HG02970 (cell line): Measurements from ENCODE around the gene RBM20.

Experiments
- ATAC-seq: cut with Tn5 transposase; IDR thresholded peaks from one replicate; pipeline ENCODE4 v1.9.1; 2021; ENCODE audit warnings: mild to moderate bottlenecking, moderate library complexity, moderate number of reproducible peaks; ENCODE audit not compliant: unreplicated experiment, low FRiP score

Gene RBM20

GRCh38 chr10:110803239-110803749 lies 159.2 kb downstream of the RBM20 start:
- no peak for ATAC-seq

- no peak for ATAC-seq
Observed at GRCh38 chr10:110803830-110804338, 159.7 kb downstream of the RBM20 start.

DNA sequence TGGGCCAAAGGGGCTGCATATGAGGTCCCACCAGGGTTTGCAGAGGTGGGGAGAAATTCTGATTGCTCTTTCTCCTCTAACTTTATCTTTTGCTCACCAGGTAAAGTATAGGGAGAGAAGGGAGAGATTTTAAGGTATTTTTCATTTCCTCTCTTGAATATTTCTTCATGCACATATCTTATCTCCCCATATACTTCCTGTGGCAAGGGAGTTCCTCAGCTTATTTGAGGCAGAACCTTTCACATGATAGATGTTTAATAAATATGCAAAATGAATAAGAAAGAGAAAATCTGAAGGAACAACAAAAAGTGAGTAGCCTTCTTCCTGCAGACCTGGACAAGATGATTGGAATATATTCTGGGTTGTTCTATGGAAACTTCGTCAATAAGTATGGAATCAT lies 160.2 kb downstream of the RBM20 start:
- ATAC-seq = no peak

DNA sequence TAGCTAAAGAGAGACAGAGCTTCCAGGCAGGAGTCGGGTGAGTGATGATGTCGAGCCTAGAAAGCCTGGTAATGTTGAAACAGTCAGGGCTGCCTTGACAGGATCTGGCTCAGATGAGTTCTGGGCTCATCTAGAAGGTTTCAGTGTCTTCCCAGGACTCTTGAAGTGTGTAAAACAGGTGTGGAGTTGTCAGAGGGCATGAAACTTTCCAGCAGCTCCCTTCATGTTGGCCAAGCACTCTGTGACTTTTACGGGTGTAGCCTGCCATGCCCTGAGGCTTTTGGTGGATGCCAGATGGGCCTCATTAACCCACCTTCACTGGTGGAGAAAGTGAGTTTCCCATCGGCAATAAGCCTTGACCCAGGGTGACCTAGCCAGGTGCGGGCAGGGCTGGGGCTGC lies 161.2 kb downstream of the RBM20 start:
- ATAC-seq = no peak

DNA sequence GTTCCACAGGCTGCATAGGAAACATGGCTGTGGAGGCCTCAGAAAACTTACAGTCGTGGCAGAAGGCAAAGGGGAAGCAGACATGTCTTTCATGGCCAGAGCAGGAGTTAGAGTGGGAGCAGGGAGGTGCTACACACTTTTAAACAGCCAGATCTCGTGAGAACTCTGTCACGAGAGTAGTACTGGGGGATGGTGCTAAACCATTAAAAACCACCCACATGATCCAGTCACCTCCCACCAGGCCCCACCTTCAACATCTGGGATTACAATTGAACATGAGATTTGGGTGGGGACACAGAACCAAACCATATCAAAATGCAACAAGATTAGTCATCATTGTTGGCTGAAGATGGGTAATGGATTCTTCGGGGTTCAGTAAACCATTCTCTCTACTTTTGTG lies 162.2 kb downstream of the RBM20 start:
- ATAC-seq = no peak

GRCh38 chr10:110808123-110808522 lies 164.0 kb downstream of the RBM20 start:
- no peak for ATAC-seq

GRCh38 chr10:110808615-110809014 lies 164.5 kb downstream of the RBM20 start:
- no peak for ATAC-seq

DNA sequence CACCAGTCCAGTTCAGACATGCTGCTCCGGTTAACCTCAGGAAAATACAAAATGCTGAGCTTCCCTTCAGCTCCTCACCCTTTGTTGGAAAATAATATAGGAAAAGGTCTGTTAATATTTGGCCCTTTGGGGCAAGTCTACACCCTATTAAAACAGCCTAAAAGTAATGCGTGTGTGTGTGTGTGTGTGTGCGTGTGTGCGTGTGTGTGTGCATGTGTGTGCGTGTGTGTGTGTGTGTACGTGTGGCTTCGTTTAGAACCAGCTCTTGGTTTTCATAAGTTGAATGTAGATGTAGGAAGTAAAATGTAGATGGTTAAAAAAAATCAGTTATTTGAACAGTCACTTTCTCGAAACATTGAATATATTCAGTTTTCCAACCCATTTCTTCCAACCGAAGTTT lies 166.5 kb downstream of the RBM20 start:
- no peak for ATAC-seq

DNA sequence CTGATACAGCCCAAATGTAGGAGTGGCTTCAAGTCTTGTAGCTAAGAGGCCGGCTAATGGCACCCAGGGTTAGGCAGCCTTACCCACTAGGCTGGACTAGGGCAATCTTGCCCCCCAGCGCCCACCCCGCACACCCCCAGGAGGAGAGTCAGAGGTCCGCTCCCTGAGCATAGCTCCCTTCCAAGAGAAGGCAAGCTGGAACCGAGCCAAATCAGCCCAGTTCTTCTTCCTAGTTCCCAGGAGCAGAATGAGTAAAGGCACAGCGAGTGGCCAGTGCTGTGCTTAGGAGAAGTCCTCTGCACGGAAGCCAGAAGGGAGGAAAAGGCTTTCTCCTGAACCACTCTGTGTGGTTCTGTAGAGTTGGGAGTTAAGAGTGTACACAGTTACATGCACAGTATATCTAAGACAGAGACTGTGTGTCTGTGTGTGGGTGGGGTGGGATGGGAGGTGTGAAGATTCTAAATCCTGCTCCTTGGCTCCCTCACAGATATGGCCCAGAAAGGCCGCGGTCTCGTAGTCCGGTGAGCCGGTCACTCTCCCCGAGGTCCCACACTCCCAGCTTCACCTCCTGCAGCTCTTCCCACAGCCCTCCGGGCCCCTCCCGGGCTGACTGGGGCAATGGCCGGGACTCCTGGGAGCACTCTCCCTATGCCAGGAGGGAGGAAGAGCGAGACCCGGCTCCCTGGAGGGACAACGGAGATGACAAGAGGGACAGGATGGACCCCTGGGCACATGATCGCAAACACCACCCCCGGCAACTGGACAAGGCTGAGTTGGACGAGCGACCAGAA lies 167.8 kb downstream of the RBM20 start:
- ATAC-seq = no peak

GRCh38 chr10:110812583-110812982 lies 168.4 kb downstream of the RBM20 start:
- no peak for ATAC-seq

- ATAC-seq = no peak
Observed at GRCh38 chr10:110813743-110814472, 169.8 kb downstream of the RBM20 start.

- ATAC-seq = no peak
Observed at GRCh38 chr10:110815354-110816004, 171.3 kb downstream of the RBM20 start.

DNA sequence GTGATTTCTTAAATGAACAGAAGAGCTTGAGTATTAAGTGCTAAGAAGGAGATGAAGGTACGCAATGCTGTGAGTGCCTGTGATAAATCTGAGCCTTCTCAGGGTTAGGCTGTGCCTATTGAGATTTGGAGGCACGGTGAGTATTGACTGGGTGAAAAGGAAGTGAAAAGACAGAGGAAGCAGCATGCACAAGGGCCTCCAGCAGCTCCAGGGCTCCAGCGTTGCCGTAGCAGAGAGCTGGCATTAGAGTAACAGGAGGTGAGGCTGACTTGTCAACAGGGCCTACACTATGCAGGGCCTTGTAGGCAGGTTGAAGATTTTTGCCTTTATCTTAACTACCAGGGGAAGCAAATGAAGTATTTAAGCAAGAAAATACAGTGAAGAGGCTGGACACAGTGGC lies 173.5 kb downstream of the RBM20 start:
- no peak for ATAC-seq

DNA sequence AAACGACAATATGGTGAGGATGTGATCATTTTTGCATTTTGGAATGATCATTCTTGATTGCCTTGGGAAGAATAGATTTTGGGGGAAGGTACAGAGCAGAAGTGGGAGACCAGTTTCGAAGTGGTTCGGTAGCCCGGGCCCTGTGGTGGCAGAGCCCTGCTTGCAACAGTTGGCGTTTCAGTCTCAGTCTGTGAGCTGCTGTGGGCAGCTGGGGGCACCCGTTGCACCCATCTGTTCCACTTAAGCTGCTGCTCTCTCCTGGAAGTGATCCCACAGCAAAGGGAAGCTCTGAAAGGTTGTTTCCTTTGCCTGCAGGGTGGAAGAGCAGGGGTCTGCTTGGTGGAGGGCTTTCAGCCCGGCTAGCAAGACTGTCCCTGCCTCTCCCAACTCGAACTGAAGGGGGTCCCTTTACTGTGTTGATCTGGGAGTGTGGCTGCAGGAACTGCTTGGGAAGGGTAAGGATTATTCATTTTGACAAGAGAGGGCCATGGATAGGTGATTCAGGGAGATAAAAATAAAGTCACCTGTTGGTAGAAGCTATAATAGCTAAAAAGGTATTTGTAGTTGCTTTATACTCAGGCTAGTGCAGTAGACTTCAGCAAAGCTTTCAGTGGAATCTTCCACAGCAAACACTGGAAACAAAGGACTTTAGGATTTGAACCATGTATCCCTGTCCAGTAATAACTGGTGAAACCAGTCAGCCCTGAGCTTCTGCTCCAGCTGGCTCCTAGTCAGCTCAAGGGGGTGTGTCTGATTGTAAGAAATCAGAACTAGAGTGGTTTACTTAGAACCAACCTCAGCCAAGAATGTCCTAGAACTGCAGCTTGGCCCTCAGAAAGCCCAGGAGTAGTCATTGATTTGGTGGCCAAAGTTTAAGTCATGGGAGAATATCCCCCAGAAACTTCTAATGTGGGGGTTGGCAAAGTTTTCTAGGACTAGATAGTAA lies 174.4 kb downstream of the RBM20 start:
- no peak for ATAC-seq

- ATAC-seq = no peak
Observed at GRCh38 chr10:110820321-110820814, 176.2 kb downstream of the RBM20 start.

- no peak for ATAC-seq
Observed at GRCh38 chr10:110821508-110821907, 177.4 kb downstream of the RBM20 start.

- no peak for ATAC-seq
Observed at GRCh38 chr10:110822035-110822711, 178.0 kb downstream of the RBM20 start.

GRCh38 chr10:110822712-110823311 lies 178.7 kb downstream of the RBM20 start:
- no peak for ATAC-seq

DNA sequence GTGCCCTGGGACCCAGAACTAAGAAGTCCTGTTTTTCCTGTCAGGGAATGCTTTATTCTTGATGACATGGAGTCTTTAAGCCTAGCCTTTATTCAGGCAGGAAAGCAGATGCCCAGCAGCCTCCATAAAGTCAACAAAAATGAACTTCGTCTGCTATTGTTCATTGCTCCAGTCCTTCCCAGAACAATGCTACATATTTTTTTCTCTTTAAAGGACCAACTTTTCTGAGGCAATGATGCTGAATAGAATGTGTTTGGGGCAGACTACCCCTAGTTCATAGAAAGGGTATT lies 180.0 kb downstream of the RBM20 start:
- ATAC-seq = no peak
